HepG2 (cell line): ENCODE data around the gene MGST1. TPM values are rescaled to one million over a fixed set of nuclear protein-coding genes. Genes with fewer than 3 reads are reported as not detected.

ENCODE experiments used
- ATAC-seq: fragments of 200-7000 bp; cut with Tn5 transposase; 3 replicates; pipeline ENCODE4 v1.9.1; 2020; ENCODE audit warnings: mild to moderate bottlenecking, moderate library complexity
- BruUV-seq: library from RNA; stranded (reverse); fragments of 400-500 nt; replicated peaks from 2 replicates; lab custom pipeline; 2021; lab: Mats Ljungman, UMichigan
- CTCF ChIA-PET: fragments of 300-600 bp; formaldehyde crosslinking; extraction: SDS; loops from one replicate; lab custom pipeline; 2021; ENCODE audit warnings: low total read pairs, inconsistent platforms, low intra/inter-chr PET ratio; lab: Yijun Ruan, JAX
- POLR2A ChIA-PET: fragments of 350-600 bp; sonication (Branson Sonifier 250); formaldehyde crosslinking; loops from one replicate; lab custom pipeline; 2020; ENCODE audit warnings: antibody characterized with exemption, inconsistent platforms; lab: Yijun Ruan, JAX
- DNase-seq: peaks from one replicate; pipeline ENCODE4 v3.0.0-alpha.2; 2015; ENCODE audit warnings: low spot score
- FAIRE-seq: peaks from 3 replicates; lab custom pipeline; 2011; peaks lifted over from hg19 to GRCh38; lab: Jason Lieb, UNC
- H2AFZ ChIP-seq: one replicate; pipeline ENCODE4 v1.6.1; 2011; ENCODE audit warnings: low read length, inconsistent platforms
- H3K27ac ChIP-seq: fragments of 300-600 bp; 3 replicates; pipeline ENCODE4 v1.8.0; 2011; ENCODE audit warnings: mixed run types, mild to moderate bottlenecking, mixed read lengths, low read length, inconsistent platforms; ENCODE audit not compliant: insufficient read depth; ENCODE audit errors: extremely low read length
- H3K27me3 ChIP-seq, 2 experiments: fragments of 200-600 bp in 1 of 2; 2 replicates in 1 of 2; 3 replicates in 1 of 2; pipeline versions ENCODE4 v1.6.0 to v1.8.0; 2011; ENCODE audit warnings: low read length in 2 of 2, mild to moderate bottlenecking in 2 of 2, moderate library complexity in 2 of 2, inconsistent platforms in 1 of 2; ENCODE audit not compliant: insufficient read depth in 2 of 2, control insufficient read depth in 1 of 2
- H3K36me3 ChIP-seq, 2 experiments: fragments of 200-600 bp in 1 of 2; replicated peaks in 1 of 2; 2 replicates in 1 of 2; 3 replicates in 1 of 2; pipeline versions ENCODE4 v1.5.1 to v1.8.0; 2011; ENCODE audit warnings: low read length in 2 of 2, inconsistent platforms in 1 of 2; ENCODE audit not compliant: insufficient read depth in 2 of 2, control insufficient read depth in 1 of 2
- H3K4me1 ChIP-seq: 2 replicates; pipeline ENCODE4 v1.5.1; 2012; ENCODE audit warnings: low read length, inconsistent platforms; ENCODE audit not compliant: insufficient read depth
- H3K4me2 ChIP-seq: 2 replicates; pipeline ENCODE4 v1.6.0; 2011; ENCODE audit warnings: low read depth, low read length, inconsistent platforms
- H3K4me3 ChIP-seq, 3 experiments: fragments of 200-600 bp in 1 of 3; sonication (generic), shearing (Covaris generic) in 1 of 3; replicated peaks in 1 of 3; 2 replicates each; pipeline ENCODE4 v1.5.1; 2011 to 2016; ENCODE audit warnings: low read length in 3 of 3, inconsistent platforms in 2 of 3, low read depth in 2 of 3, mild to moderate bottlenecking in 2 of 3, control low read depth in 1 of 3, mixed read lengths in 1 of 3; ENCODE audit not compliant: insufficient read depth in 1 of 3
- H3K79me2 ChIP-seq: one replicate; pipeline ENCODE4 v1.6.1; 2011; ENCODE audit warnings: low read length, inconsistent platforms; ENCODE audit not compliant: insufficient read depth
- H3K9ac ChIP-seq: 2 replicates; pipeline ENCODE4 v1.6.0; 2011; ENCODE audit warnings: mild to moderate bottlenecking, low read depth, low read length, inconsistent platforms; ENCODE audit not compliant: insufficient read depth
- H3K9me3 ChIP-seq: 2 replicates; pipeline ENCODE4 v1.5.1; 2012; ENCODE audit warnings: mild to moderate bottlenecking, low read length
- H4K20me1 ChIP-seq: 2 replicates; pipeline ENCODE4 v1.6.0; 2011; ENCODE audit warnings: inconsistent platforms, mild to moderate bottlenecking, low read length, moderate library complexity; ENCODE audit not compliant: insufficient read depth
- ETV5 ChIP-seq: IDR thresholded peaks from 2 replicates; pipeline ENCODE4 v1.6.1; 2018; ENCODE audit warnings: missing biosample characterization, missing genetic modification reagents, inconsistent platforms, borderline replicate concordance
- GTF2F1 ChIP-seq: fragments of 150-350 bp; IDR thresholded peaks from 2 replicates; pipeline ENCODE4 v1.6.1; 2014; ENCODE audit warnings: low read length
- MED13 ChIP-seq: sonication (generic); formaldehyde crosslinking; IDR thresholded peaks from 2 replicates; pipeline ENCODE4 v1.5.0; 2020; ENCODE audit warnings: missing genetic modification reagents
- ONECUT2 ChIP-seq: sonication (generic); formaldehyde crosslinking; IDR thresholded peaks from 2 replicates; pipeline ENCODE4 v1.4.0; 2020; ENCODE audit warnings: missing genetic modification reagents
- RAD21 ChIP-seq: fragments of 450-650 bp; formaldehyde crosslinking; IDR thresholded peaks from 2 replicates; pipeline ENCODE4 v1.5.0; 2020; ENCODE audit warnings: mild to moderate bottlenecking
- RNF2 ChIP-seq: fragments of 450-650 bp; conservative IDR thresholded peaks from 2 replicates; pipeline ENCODE4 v1.6.1; 2016; ENCODE audit warnings: low read depth
- SP5 ChIP-seq: IDR thresholded peaks from 2 replicates; pipeline ENCODE4 v1.6.1; 2016; ENCODE audit warnings: low read depth, borderline replicate concordance
- SYNCRIP ChIP-seq: fragments of 200-400 bp; formaldehyde crosslinking; IDR thresholded peaks from 2 replicates; pipeline ENCODE4 v1.6.1; 2018; ENCODE audit warnings: mild to moderate bottlenecking, low read depth, low read length; ENCODE audit not compliant: insufficient read depth
- ZFP82 ChIP-seq: sonication (generic); formaldehyde crosslinking; IDR thresholded peaks from 2 replicates; pipeline ENCODE4 v1.5.1; 2020; ENCODE audit warnings: mild to moderate bottlenecking, missing genetic modification reagents, borderline replicate concordance
- ZNF546 ChIP-seq: sonication (generic); formaldehyde crosslinking; conservative IDR thresholded peaks from 2 replicates; pipeline ENCODE4 v1.8.1; 2023; ENCODE audit warnings: mild to moderate bottlenecking, missing genetic modification reagents
- ZNF709 ChIP-seq: sonication (generic); formaldehyde crosslinking; IDR thresholded peaks from 2 replicates; pipeline ENCODE4 v1.5.0; 2020; ENCODE audit warnings: mild to moderate bottlenecking, missing genetic modification reagents
- ZNF713 ChIP-seq: sonication (generic); formaldehyde crosslinking; IDR thresholded peaks from 2 replicates; pipeline ENCODE4 v1.4.0; 2020; ENCODE audit warnings: mild to moderate bottlenecking, missing genetic modification reagents
- ZNF777 ChIP-seq: sonication (generic); formaldehyde crosslinking; IDR thresholded peaks from 2 replicates; pipeline ENCODE4 v1.4.0; 2020; ENCODE audit warnings: missing genetic modification reagents
- WGBS: methylation state at CpG from one replicate; pipeline ENCODE4 v1.1.6; 2017; ENCODE audit warnings: low lambda C conversion rate; 5-methylcytosine and 5-hydroxymethylcytosine counted together
- in situ Hi-C: cut with HindIII; loops from 2 replicates; pipeline ENCODE4 v1.10.0; 2017; ENCODE audit warnings: low pct_unique_long_range_greater_than_20kb; ENCODE audit not compliant: extremely low pct_ligation_motif_present
- intact Hi-C: fragments of 100-400 bp; cut with micrococcal nuclease; formaldehyde crosslinking; loops from one replicate; pipeline ENCODE4 v1.10.0; 2022; ENCODE audit not compliant: unreplicated experiment
- polyA plus RNA-seq, 8 experiments: library from polyadenylated mRNA; depleted of rRNA in 3 of 8; stranded (reverse) in 7 of 8; unstranded in 1 of 8; fragments of >200 nt; fragmentation: Illumina TruSeq in 4 of 8; extraction: Trizol in 4 of 8; gene quantifications; 2 replicates each; pipeline versions ENCODE4 v1.2.1 to v1.2.3, GENCODE V29; 2011 to 2016; ENCODE audit warnings: low read depth in 4 of 8, missing spikeins in 1 of 8, mixed read lengths in 1 of 8; ENCODE audit not compliant: insufficient read depth in 1 of 8
- total RNA-seq, 5 experiments: library from RNA; depleted of rRNA; stranded (reverse); fragments of >200 nt; fragmentation: Illumina TruSeq; extraction: Trizol; gene quantifications; 2 replicates each; pipeline ENCODE4 v1.2.3, GENCODE V29; 2016; ENCODE audit warnings: low read depth in 1 of 5
- TF ChIP-seq, protein P1 (sequence below): sonication (generic); formaldehyde crosslinking; IDR thresholded peaks from 2 replicates; pipeline ENCODE4 v1.4.0; 2020; ENCODE audit warnings: missing genetic modification reagents, borderline replicate concordance
- TF ChIP-seq, protein P2 (sequence below): sonication (generic); formaldehyde crosslinking; IDR thresholded peaks from 2 replicates; pipeline ENCODE4 v1.5.1; 2020; ENCODE audit warnings: mild to moderate bottlenecking, moderate library complexity, missing genetic modification reagents
- TF ChIP-seq, protein P3 (sequence below): sonication (generic); formaldehyde crosslinking; conservative IDR thresholded peaks from 2 replicates; pipeline ENCODE4 v1.4.0; 2020; ENCODE audit warnings: missing genetic modification reagents

Gene MGST1
- total and polyA plus RNA-seq, 2 of the 13 experiments (the other 11 are each of a cell fraction or from before 2014, with no cell fraction given), result 119 to 152 TPM

DNA sequence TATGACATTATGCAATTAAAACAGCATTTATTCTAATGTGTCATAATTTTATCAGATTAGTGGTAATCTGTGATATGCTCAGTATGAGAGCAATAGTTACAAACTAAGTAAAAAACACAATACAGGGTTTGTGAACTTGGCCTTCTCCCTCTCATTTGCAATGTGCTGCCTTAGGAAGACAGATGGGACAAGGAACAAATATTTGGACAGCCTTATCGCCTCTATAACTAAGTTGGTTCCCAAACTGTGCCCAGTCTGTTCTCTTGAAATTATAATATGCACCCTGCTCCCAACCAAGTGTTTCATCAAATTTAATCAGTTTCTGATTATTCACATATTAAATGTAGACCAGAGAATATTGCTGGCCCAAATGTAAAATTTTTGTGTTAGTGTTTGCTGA is 22.7 kb downstream of the MGST1 start:
- Histone ChIP-seq H3K4me1 (no peaks in the 10 kb centered on the region), H3K4me2 (no peak overlapping the region), H4K20me1 (no peaks in the 10 kb centered on the region), H3K27me3 (no peaks in the 10 kb centered on the region), H3K79me2 (no peaks in the 10 kb centered on the region), H3K9me3 (no peaks in the 10 kb centered on the region), H3K4me3 (no peak overlapping the region), H3K27ac (no peak overlapping the region), H3K36me3 (no peaks in the 10 kb centered on the region; a peak in 1 of 5 replicates), H3K9ac (no peak overlapping the region), H2AFZ (no peak overlapping the region)
- in situ Hi-C loops (no loop called here), intact Hi-C loops (no loop called here)
- 94% methylated on average over 1 of the region's 1 CpG for WGBS
- no peak for FAIRE-seq
- CTCF ChIA-PET, result no interaction called here
- POLR2A ChIA-PET, result no interaction called here
- BruUV-seq, result no TSS peak
- no peak for ATAC-seq
- DNase-seq, result no peak
- TF ChIP-seq SP5 (CRISPR knock-in tag) (no peak), RNF2 (no peak), ONECUT2 (CRISPR knock-in tag) (no peak), MED13 (no peak), ZNF777 (CRISPR knock-in tag) (no peak), SYNCRIP (no peak), RAD21 (CRISPR knock-in tag) (no peak), ZNF713 (CRISPR knock-in tag) (no peak), ZNF546 (CRISPR knock-in tag) (no peak), GTF2F1 (no peak), ZNF709 (CRISPR knock-in tag) (no peak), ETV5 (no peak), ZFP82 (CRISPR knock-in tag) (no peak)
- TF ChIP-seq, protein P1, sequence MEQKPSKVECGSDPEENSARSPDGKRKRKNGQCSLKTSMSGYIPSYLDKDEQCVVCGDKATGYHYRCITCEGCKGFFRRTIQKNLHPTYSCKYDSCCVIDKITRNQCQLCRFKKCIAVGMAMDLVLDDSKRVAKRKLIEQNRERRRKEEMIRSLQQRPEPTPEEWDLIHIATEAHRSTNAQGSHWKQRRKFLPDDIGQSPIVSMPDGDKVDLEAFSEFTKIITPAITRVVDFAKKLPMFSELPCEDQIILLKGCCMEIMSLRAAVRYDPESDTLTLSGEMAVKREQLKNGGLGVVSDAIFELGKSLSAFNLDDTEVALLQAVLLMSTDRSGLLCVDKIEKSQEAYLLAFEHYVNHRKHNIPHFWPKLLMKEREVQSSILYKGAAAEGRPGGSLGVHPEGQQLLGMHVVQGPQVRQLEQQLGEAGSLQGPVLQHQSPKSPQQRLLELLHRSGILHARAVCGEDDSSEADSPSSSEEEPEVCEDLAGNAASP (CRISPR knock-in tag), result no peak
- TF ChIP-seq, protein P2, sequence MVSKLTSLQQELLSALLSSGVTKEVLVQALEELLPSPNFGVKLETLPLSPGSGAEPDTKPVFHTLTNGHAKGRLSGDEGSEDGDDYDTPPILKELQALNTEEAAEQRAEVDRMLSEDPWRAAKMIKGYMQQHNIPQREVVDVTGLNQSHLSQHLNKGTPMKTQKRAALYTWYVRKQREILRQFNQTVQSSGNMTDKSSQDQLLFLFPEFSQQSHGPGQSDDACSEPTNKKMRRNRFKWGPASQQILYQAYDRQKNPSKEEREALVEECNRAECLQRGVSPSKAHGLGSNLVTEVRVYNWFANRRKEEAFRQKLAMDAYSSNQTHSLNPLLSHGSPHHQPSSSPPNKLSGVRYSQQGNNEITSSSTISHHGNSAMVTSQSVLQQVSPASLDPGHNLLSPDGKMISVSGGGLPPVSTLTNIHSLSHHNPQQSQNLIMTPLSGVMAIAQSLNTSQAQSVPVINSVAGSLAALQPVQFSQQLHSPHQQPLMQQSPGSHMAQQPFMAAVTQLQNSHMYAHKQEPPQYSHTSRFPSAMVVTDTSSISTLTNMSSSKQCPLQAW (CRISPR knock-in tag), result no peak
- TF ChIP-seq, protein P3, sequence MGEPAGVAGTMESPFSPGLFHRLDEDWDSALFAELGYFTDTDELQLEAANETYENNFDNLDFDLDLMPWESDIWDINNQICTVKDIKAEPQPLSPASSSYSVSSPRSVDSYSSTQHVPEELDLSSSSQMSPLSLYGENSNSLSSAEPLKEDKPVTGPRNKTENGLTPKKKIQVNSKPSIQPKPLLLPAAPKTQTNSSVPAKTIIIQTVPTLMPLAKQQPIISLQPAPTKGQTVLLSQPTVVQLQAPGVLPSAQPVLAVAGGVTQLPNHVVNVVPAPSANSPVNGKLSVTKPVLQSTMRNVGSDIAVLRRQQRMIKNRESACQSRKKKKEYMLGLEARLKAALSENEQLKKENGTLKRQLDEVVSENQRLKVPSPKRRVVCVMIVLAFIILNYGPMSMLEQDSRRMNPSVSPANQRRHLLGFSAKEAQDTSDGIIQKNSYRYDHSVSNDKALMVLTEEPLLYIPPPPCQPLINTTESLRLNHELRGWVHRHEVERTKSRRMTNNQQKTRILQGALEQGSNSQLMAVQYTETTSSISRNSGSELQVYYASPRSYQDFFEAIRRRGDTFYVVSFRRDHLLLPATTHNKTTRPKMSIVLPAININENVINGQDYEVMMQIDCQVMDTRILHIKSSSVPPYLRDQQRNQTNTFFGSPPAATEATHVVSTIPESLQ (CRISPR knock-in tag), result no peak
